H9 (cell line): Measurements from ENCODE around the gene C2orf78. TPM values are rescaled to one million over a fixed set of nuclear protein-coding genes. Genes with fewer than 3 reads are reported as not detected.

Experiments
- DNase-seq: peaks from one replicate; pipeline ENCODE4 v3.0.0-alpha.2; 2017
- H2AFZ ChIP-seq: one replicate; pipeline ENCODE4 v1.6.1; 2013; ENCODE audit warnings: mild to moderate bottlenecking, low read length, control low read depth, moderate library complexity
- H2AK5ac ChIP-seq: 2 replicates; pipeline ENCODE4 v1.6.1; 2013; ENCODE audit warnings: low read length, control low read depth, mixed read lengths; ENCODE audit not compliant: insufficient read length
- H2BK120ac ChIP-seq: one replicate; pipeline ENCODE4 v1.6.1; 2013; ENCODE audit warnings: low read depth, mild to moderate bottlenecking, low read length, control low read depth, inconsistent platforms; ENCODE audit not compliant: poor library complexity, severe bottlenecking
- H2BK12ac ChIP-seq: 2 replicates; pipeline ENCODE4 v1.6.1; 2013; ENCODE audit warnings: low read length, control low read depth, mixed read lengths, low read depth; ENCODE audit not compliant: insufficient read length
- H2BK15ac ChIP-seq: 2 replicates; pipeline ENCODE4 v1.6.1; 2013; ENCODE audit warnings: low read depth, low read length, control low read depth
- H2BK20ac ChIP-seq: one replicate; pipeline ENCODE4 v1.6.1; 2013; ENCODE audit warnings: low read depth, mild to moderate bottlenecking, low read length, control low read depth, inconsistent platforms; ENCODE audit not compliant: poor library complexity, severe bottlenecking
- H2BK5ac ChIP-seq: 2 replicates; pipeline ENCODE4 v1.6.1; 2013; ENCODE audit warnings: low read length, control low read depth, mixed read lengths; ENCODE audit not compliant: insufficient read length
- H3K14ac ChIP-seq: 2 replicates; pipeline ENCODE4 v1.6.1; 2013; ENCODE audit warnings: low read length, control low read depth; ENCODE audit not compliant: insufficient read depth
- H3K18ac ChIP-seq: 2 replicates; pipeline ENCODE4 v1.6.1; 2013; ENCODE audit warnings: low read depth, mild to moderate bottlenecking, mixed read lengths, low read length, control low read depth; ENCODE audit not compliant: insufficient read length
- H3K23ac ChIP-seq: 2 replicates; pipeline ENCODE4 v1.6.1; 2013; ENCODE audit warnings: low read length, control low read depth, mixed read lengths, low read depth; ENCODE audit not compliant: insufficient read length
- H3K23me2 ChIP-seq: 2 replicates; pipeline ENCODE4 v1.6.1; 2013; ENCODE audit warnings: low read depth, mild to moderate bottlenecking, mixed read lengths, low read length, control low read depth; ENCODE audit not compliant: insufficient read length, poor library complexity, severe bottlenecking
- H3K27ac ChIP-seq: 2 replicates; pipeline ENCODE4 v1.5.1; 2013; ENCODE audit warnings: low read length, control low read depth, mixed read lengths, low read depth; ENCODE audit not compliant: insufficient read length
- H3K27me3 ChIP-seq: 2 replicates; pipeline ENCODE4 v1.6.1; 2013; ENCODE audit warnings: low read length, control low read depth, inconsistent platforms; ENCODE audit not compliant: insufficient read depth
- H3K4ac ChIP-seq: 2 replicates; pipeline ENCODE4 v1.6.1; 2013; ENCODE audit warnings: low read depth, mild to moderate bottlenecking, control low read depth, inconsistent platforms, low read length, moderate library complexity
- H3K4me1 ChIP-seq: 2 replicates; pipeline ENCODE4 v1.6.1; 2013; ENCODE audit warnings: low read length, control low read depth, inconsistent platforms; ENCODE audit not compliant: insufficient read depth
- H3K4me2 ChIP-seq: 2 replicates; pipeline ENCODE4 v1.6.1; 2013; ENCODE audit warnings: low read length, control low read depth, mixed read lengths; ENCODE audit not compliant: insufficient read length, insufficient read depth
- H3K56ac ChIP-seq: 2 replicates; pipeline ENCODE4 v1.6.1; 2013; ENCODE audit warnings: low read depth, mild to moderate bottlenecking, mixed read lengths, low read length, control low read depth; ENCODE audit not compliant: insufficient read length
- H3K79me1 ChIP-seq: 2 replicates; pipeline ENCODE4 v1.6.1; 2013; ENCODE audit warnings: low read depth, mild to moderate bottlenecking, moderate library complexity, low read length, control low read depth, inconsistent platforms; ENCODE audit not compliant: insufficient read depth, poor library complexity, severe bottlenecking
- H3K79me2 ChIP-seq: 2 replicates; pipeline ENCODE4 v1.6.1; 2013; ENCODE audit warnings: low read length, control low read depth, inconsistent platforms; ENCODE audit not compliant: insufficient read depth
- H3K9ac ChIP-seq: 2 replicates; pipeline ENCODE4 v1.6.1; 2013; ENCODE audit warnings: low read length, control low read depth, mixed read lengths; ENCODE audit not compliant: insufficient read length; ENCODE audit errors: extremely low read depth
- H3K9me3 ChIP-seq: one replicate; pipeline ENCODE4 v1.6.1; 2013; ENCODE audit warnings: low read depth, low read length, inconsistent platforms; ENCODE audit not compliant: control insufficient read depth
- H3T11ph ChIP-seq: one replicate; pipeline ENCODE4 v1.6.1; 2013; ENCODE audit warnings: mild to moderate bottlenecking, low read length, control low read depth, inconsistent platforms
- H4K20me1 ChIP-seq: one replicate; pipeline ENCODE4 v1.6.1; 2013; ENCODE audit not compliant: control insufficient read depth, insufficient read length, insufficient read depth
- H4K5ac ChIP-seq: 2 replicates; pipeline ENCODE4 v1.6.1; 2013; ENCODE audit warnings: low read depth, mild to moderate bottlenecking, mixed read lengths, low read length, control low read depth; ENCODE audit not compliant: insufficient read length
- H4K8ac ChIP-seq: replicated peaks from 2 replicates; pipeline ENCODE4 v1.6.1; 2013; ENCODE audit warnings: low read length, control low read depth, mixed read lengths, low read depth; ENCODE audit not compliant: insufficient read length
- H4K91ac ChIP-seq: 2 replicates; pipeline ENCODE4 v1.6.1; 2013; ENCODE audit warnings: low read depth, mild to moderate bottlenecking, moderate library complexity, mixed read lengths, low read length, control low read depth; ENCODE audit not compliant: insufficient read length
- H3K27ac Mint-ChIP-seq, 3 experiments: 2 replicates in 2 of 3; 3 replicates in 1 of 3; pipeline ENCODE4 v1.8.0; 2020 to 2021; ENCODE audit warnings: mixed read lengths in 3 of 3, mild to moderate bottlenecking in 1 of 3, moderate library complexity in 1 of 3
- H3K27me3 Mint-ChIP-seq: 2 replicates; pipeline ENCODE4 v1.8.0; 2021; ENCODE audit warnings: low read depth, mild to moderate bottlenecking, moderate library complexity, mixed read lengths
- H3K36me3 Mint-ChIP-seq, 3 experiments: 2 replicates in 2 of 3; 3 replicates in 1 of 3; pipeline ENCODE4 v1.8.0; 2020 to 2021; ENCODE audit warnings: low read depth in 3 of 3, mixed read lengths in 3 of 3; ENCODE audit not compliant: insufficient read depth in 1 of 3
- H3K4me1 Mint-ChIP-seq, 2 experiments: 2 replicates each; pipeline ENCODE4 v1.8.0; 2020; ENCODE audit warnings: mixed read lengths in 2 of 2
- H3K4me3 Mint-ChIP-seq, 2 experiments: 2 replicates in 1 of 2; 3 replicates in 1 of 2; pipeline ENCODE4 v1.8.0; 2020 to 2021; ENCODE audit warnings: mild to moderate bottlenecking in 2 of 2, mixed read lengths in 2 of 2, moderate library complexity in 1 of 2
- H3K9me3 Mint-ChIP-seq, 2 experiments: 2 replicates in 1 of 2; 3 replicates in 1 of 2; pipeline ENCODE4 v1.8.0; 2020; ENCODE audit warnings: mild to moderate bottlenecking in 2 of 2, mixed read lengths in 2 of 2, moderate library complexity in 1 of 2
- WGBS: extraction: QIAGEN DNeasy Blood & Tissue Kit; methylation state at CpG from one replicate; pipeline ENCODE4 v1.1.7; 2013; ENCODE audit warnings: missing lambda C conversion rate, low lambda C conversion rate, mixed read lengths; ENCODE audit not compliant: insufficient read length; ENCODE audit errors: extremely low coverage; 5-methylcytosine and 5-hydroxymethylcytosine counted together
- total RNA-seq: library from RNA; stranded (reverse); gene quantifications from 2 replicates; pipeline ENCODE4 v1.2.1, GENCODE V29; 2021
- TF ChIP-seq, protein P1 (sequence below): fragments of 200-600 bp; sonication (generic); conservative IDR thresholded peaks from 3 replicates; pipeline ENCODE4 v1.8.0; 2021; ENCODE audit warnings: antibody characterized with exemption, mild to moderate bottlenecking

C2orf78 gene
- total RNA-seq, 1 experiment from 2014 or later: 0.09 TPM

DNA sequence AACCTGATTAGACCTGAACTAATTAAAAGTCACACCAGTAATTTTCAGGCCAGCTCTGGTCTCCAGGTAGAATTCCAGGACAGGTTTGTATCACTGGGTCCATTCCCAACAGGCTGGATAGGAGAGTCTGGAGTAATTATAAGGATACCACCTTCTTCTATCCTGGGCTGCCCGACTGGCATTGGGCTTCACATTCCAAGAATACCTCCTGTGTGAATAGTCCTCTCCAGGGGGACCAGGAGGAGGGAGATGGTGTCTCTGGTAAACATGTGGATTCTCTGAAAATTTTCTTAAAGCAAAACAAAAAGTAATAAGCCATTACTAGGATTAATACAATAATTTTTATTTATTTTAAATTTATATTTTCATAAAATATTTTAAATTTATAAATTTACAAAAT is 21.4 kb upstream of the C2orf78 start:
- no peak overlapping the region for H3K4me3 Mint-ChIP-seq
- Histone ChIP-seq H3K27me3 (no peaks in the 10 kb centered on the region), H2BK5ac (no peak overlapping the region), H3K79me2 (no peaks in the 10 kb centered on the region), H2AK5ac (no peak overlapping the region), H4K91ac (no peak overlapping the region), H2BK20ac (no peak overlapping the region), H3K9me3 (no peaks in the 10 kb centered on the region), H3K79me1 (no peaks in the 10 kb centered on the region), H3K23me2 (no peaks in the 10 kb centered on the region), H3K4me2 (no peak overlapping the region), H3K56ac (no peak overlapping the region), H2AFZ (no peak overlapping the region), H3K9ac (no peak overlapping the region), H3K4ac (no peak overlapping the region), H3K18ac (no peak overlapping the region), H4K8ac (no peak overlapping the region), H2BK12ac (no peak overlapping the region), H2BK15ac (no peak overlapping the region), H3K23ac (no peak overlapping the region), H4K5ac (no peak overlapping the region), H3T11ph (no peak overlapping the region), H3K27ac (no peak overlapping the region), H4K20me1 (no peaks in the 10 kb centered on the region), H2BK120ac (no peak overlapping the region), H3K4me1 (no peaks in the 10 kb centered on the region), H3K14ac (no peak overlapping the region)
- peaks cover 24 to 76% (median 60%) of the 10 kb centered on the region in 3 experiments; a peak in 6 of 7 replicates for H3K36me3 Mint-ChIP-seq
- no peaks in the 10 kb centered on the region for H3K4me1 Mint-ChIP-seq
- no peak overlapping the region for H3K27ac Mint-ChIP-seq
- TF ChIP-seq, protein P1, sequence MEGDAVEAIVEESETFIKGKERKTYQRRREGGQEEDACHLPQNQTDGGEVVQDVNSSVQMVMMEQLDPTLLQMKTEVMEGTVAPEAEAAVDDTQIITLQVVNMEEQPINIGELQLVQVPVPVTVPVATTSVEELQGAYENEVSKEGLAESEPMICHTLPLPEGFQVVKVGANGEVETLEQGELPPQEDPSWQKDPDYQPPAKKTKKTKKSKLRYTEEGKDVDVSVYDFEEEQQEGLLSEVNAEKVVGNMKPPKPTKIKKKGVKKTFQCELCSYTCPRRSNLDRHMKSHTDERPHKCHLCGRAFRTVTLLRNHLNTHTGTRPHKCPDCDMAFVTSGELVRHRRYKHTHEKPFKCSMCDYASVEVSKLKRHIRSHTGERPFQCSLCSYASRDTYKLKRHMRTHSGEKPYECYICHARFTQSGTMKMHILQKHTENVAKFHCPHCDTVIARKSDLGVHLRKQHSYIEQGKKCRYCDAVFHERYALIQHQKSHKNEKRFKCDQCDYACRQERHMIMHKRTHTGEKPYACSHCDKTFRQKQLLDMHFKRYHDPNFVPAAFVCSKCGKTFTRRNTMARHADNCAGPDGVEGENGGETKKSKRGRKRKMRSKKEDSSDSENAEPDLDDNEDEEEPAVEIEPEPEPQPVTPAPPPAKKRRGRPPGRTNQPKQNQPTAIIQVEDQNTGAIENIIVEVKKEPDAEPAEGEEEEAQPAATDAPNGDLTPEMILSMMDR: no peak
- no CpG with 5 or more reads among the region's 1 CpG for WGBS
- H3K27me3 Mint-ChIP-seq: no peaks in the 10 kb centered on the region
- no peak for DNase-seq
- no peaks in the 10 kb centered on the region for H3K9me3 Mint-ChIP-seq
